HepG2 (cell line): ENCODE measurements around the gene INTS14. TPM values are rescaled to one million over a fixed set of nuclear protein-coding genes. Genes with fewer than 3 reads are reported as not detected.

Experiments used
- CAMTA2 ChIP-seq: sonication (generic); formaldehyde crosslinking; IDR thresholded peaks from 2 replicates; pipeline ENCODE4 v1.4.0; 2020; ENCODE audit warnings: mild to moderate bottlenecking, missing genetic modification reagents, borderline replicate concordance
- ZBTB38 ChIP-seq: sonication (generic); formaldehyde crosslinking; IDR thresholded peaks from 2 replicates; pipeline ENCODE4 v1.5.1; 2020; ENCODE audit warnings: mild to moderate bottlenecking, missing genetic modification reagents
- ZBTB40 ChIP-seq, 2 experiments: fragments of 450-650 bp in 1 of 2; sonication (generic) in 1 of 2; formaldehyde crosslinking in 1 of 2; IDR thresholded peaks; 2 replicates each; pipeline versions ENCODE4 v1.6.1 to v1.8.0; 2016 to 2022; ENCODE audit warnings: antibody characterized with exemption in 1 of 2, mild to moderate bottlenecking in 1 of 2, missing genetic modification reagents in 1 of 2
- ZNF180 ChIP-seq: sonication (generic); formaldehyde crosslinking; IDR thresholded peaks from 2 replicates; pipeline ENCODE4 v1.4.0; 2020; ENCODE audit warnings: low read depth, missing genetic modification reagents, borderline replicate concordance
- polyA plus RNA-seq, 8 experiments: library from polyadenylated mRNA; depleted of rRNA in 3 of 8; stranded (reverse) in 7 of 8; unstranded in 1 of 8; fragments of >200 nt; fragmentation: Illumina TruSeq in 4 of 8; extraction: Trizol in 4 of 8; gene quantifications; 2 replicates each; pipeline versions ENCODE4 v1.2.1 to v1.2.3, GENCODE V29; 2011 to 2016; ENCODE audit warnings: low read depth in 4 of 8, missing spikeins in 1 of 8, mixed read lengths in 1 of 8; ENCODE audit not compliant: insufficient read depth in 1 of 8
- total RNA-seq, 5 experiments: library from RNA; depleted of rRNA; stranded (reverse); fragments of >200 nt; fragmentation: Illumina TruSeq; extraction: Trizol; gene quantifications; 2 replicates each; pipeline ENCODE4 v1.2.3, GENCODE V29; 2016; ENCODE audit warnings: low read depth in 1 of 5
- TF ChIP-seq, protein P1 (sequence below): sonication (generic); formaldehyde crosslinking; IDR thresholded peaks from 2 replicates; pipeline ENCODE4 v1.4.0; 2020; ENCODE audit warnings: mild to moderate bottlenecking, missing genetic modification reagents

The INTS14 gene
- total and polyA plus RNA-seq, 2 of the 13 experiments (the other 11 are each of a cell fraction or from before 2014, with no cell fraction given), result 41.4 to 52.0 TPM

DNA sequence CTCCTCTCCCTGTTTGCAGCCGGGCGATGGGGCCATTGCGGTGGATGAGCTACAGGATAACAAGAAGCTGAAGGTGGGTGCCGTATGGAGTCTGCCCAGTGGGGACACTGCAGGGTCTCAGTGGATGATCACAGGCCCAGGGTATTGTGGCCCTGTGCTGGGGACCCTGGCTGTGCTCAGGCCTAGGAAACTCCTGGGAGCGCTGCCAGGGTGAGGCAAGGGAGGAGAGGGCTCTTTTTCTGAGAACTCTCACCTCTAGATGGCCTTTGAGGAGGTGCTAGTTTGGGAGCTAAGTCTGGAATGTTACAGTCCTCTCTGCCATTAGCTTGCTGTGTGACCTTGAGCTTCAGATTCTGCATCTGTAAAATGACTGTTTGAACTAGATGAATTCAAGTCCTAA, 27.2 kb upstream of the INTS14 start (continued):
- TF ChIP-seq ZBTB40 (IDR thresholded peaks at IDR 0.05), result no peak
- no peak for TF ChIP-seq ZBTB40 (CRISPR knock-in tag; IDR thresholded peaks at IDR 0.05)
- no peak for TF ChIP-seq ZBTB38 (CRISPR knock-in tag)
- no peak for TF ChIP-seq ZNF180 (CRISPR knock-in tag)
- TF ChIP-seq, protein P1, sequence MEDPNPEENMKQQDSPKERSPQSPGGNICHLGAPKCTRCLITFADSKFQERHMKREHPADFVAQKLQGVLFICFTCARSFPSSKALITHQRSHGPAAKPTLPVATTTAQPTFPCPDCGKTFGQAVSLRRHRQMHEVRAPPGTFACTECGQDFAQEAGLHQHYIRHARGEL (CRISPR knock-in tag), result no peak
- TF ChIP-seq CAMTA2, result no peak
- TF ChIP-seq, all 625 proteins: peak for 0
